Retina (tissue), 1 donor: ENCODE measurements around the gene ZCCHC2.

Source experiments
- DNase-seq: peaks from one replicate; pipeline ENCODE4 v3.0.0-alpha.2; 2016

Gene ZCCHC2

GRCh38 chr18:62522504-62523254, at the start of gene ZCCHC2:
ZCCHC2 (plus strand) TSS chr18:62523025; CDS start chr18:62523425, 400 bp downstream.
- peak; percentile 100 for DNase-seq

GRCh38 chr18:62479574-62479973, 43.3 kb upstream of the ZCCHC2 start:
- no peak for DNase-seq

GRCh38 chr18:62480927-62481326, 41.9 kb upstream of the ZCCHC2 start:
- DNase-seq = no peak

DNA sequence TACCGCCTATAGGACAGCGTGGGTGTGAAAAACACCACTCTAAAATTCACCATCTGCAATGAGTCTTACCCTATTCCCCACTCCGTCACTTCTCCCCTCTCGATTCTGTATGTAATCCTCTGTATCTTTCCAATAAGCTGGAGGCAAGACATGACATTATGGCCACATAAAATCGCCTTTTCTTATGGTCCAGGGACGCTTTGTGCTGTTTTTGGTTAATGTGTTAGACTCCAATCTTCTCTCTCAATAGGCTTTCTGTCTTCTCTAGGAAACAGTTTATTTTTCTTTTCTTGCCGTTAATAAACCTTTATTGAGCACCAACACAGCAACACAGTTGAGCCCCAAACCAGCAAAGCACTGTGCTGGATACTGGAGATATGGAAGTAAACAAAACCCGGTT, 37.9 kb upstream of the ZCCHC2 start:
- DNase-seq = no peak

DNA sequence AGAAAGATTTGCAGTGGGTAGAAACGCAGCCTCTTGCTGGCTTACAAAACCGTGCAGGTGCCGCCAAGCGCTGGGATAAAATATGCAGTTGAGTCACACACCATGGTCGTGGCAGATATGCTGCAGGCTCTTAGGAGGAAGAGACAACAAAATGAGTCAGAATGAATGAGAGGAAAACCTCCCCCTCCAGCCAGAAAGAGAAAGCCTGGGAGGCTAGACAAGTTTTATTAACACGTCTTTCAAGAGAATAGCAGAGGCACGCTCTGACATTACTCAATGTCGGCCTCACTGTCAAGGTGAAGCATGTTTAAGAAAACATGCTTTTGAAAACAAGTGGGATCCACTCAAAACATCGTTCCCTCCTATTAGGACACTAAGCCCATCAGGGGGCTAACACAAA, 37.1 kb upstream of the ZCCHC2 start:
- DNase-seq = no peak

DNA sequence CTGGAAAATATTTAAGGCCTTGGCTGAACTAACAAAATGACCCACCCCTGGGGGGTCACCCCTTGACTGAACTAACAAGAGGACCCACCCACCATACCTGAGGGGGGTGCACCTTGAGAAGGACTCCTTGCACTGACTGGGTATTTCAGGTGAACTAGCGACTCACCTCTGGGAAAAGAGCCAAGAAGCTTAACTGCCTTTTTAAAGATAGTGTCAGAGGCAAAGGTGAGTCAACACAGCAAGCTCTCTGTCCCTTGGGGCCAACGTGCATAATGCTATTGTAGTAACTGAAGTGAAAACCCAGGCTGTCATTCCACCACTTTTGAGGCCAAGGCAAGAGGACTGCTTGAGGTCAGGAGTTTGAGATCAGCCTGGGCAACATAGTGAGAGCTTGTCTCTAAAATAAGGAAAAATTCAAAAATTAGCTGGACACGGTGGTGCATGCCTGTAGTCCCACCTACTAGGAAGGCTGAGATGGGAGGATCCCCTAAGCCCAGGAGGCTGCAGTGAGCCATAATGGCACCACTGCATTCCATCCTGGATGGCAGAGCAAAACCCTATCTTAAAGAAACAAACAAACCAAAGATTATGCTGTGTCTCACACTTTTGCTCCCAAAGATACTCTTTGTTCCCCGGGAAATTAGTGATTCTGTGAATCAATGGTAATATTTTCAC, 36.4 kb upstream of the ZCCHC2 start:
- no peak for DNase-seq

DNA sequence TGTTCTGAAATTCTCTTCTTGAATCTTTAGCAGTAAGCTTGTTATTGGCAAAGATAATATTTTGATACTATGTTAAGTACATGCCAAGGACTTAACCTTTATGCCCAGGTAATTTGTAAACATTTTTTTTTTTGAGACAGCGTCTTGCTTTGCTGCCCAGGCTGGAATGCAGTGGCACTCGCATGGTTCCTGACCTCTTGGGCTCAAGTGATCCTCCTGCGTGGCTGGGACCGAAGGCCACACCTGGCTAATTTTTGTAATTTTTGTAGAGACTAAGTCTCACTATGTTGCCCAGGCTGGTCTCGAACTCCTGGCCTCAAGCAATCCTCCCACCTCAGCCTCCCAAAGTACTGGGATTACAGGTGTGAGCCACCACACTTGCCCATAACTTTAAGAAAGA, 35.7 kb upstream of the ZCCHC2 start:
- DNase-seq = no peak

- no peak for DNase-seq
Measured at GRCh38 chr18:62490967-62491695, 31.7 kb upstream of the ZCCHC2 start.

DNA sequence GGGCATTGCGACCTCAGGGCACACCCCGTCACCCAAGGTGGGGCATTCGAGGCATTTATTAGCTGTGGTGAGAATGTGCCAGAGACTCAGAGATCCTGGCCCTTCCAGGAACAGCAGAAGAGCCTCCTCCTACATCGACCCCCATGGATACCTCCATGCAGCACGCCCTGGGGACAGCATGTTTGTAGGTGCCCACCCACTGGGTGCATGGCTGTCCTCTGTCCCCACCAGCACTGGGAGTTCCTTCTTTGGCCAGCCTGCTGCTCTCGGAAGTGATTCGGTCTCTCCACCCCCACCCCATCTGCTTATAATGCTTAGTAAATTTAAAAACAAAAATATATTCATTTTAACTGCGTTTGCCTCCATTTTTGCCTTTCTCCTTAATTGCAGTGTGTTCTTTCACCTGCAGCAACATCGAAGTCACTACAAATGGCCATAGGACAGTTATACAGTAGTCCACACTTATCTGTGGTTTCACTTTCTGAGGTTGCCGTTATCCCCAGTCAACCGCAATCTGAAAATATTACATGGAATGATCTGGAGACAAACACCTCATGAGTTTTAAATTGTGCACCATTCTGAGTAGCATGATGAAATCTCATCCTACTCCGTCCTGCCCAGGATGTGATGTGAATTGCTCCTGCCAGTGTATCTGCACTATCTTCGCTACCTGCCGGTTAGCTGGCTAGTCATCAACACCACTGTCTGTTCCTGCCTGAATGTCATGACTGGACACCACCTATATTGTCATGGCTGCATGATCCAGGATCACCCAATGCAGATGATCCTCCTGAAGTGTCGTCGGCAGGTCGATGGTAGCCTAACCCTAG, 29.6 kb upstream of the ZCCHC2 start:
- DNase-seq = no peak

DNA sequence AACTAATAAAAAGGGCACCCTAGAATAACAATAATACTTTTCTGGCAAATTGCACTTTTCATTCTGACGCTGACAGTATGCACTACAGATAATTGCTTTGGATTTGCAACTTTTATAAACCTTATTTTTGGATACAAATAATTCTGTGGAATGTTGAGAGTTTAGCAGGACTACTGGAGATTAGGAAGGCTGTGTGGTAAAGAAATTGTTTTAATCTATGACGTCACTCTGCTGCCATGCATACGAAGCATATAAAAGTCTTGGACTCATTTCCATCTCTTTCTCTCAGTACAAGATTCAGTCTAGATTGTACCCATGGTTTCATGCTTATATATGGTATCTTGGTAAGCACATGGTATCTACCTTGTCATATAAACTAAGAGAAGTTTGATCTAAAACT, 28.1 kb upstream of the ZCCHC2 start:
- no peak for DNase-seq

DNA sequence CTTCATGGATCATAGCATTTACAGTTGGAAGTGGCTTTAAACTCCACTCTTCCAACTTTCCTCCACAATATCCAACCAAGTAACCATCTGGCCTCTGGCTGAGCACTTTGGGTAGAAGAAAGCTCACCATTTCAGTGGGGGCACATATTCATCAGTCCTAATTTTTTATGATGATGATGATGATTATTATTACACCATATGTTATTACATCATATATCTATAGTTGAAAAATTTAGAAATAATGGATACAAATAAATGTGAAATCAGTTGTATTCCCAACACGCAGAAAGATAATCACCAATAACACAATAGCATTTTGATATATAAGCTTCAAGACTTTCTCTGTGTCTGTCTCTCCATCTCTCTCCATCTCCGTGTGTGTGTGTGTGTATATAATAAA, 26.6 kb upstream of the ZCCHC2 start:
- no peak for DNase-seq

DNA sequence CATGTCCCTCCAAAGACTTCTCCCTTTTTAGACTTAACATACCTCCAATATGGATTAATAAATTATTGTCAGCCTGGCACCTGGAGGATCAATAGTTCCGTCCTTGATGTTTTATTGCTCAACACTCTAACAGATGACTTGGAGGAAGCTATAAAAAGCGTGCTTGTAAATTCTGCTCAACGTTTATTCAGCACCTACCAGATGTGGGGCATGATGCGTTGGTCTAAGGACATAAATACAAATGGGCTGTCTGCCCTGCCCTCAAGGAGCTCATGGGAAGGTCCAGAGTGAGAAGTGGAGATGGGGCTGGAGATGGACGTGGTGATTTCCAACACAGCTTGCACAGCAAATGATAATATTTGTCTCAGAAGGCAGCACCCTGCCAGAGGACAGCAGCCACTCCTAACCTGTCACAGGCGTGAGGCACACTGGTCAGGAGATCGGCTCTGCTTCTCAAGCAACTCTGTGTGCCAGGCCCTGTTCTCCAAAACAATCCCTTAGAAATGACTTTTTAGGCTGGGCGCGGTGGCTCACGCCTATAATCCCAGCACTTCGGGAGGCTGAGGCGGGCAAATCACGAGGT, 25.5 kb upstream of the ZCCHC2 start:
- DNase-seq = no peak

DNA sequence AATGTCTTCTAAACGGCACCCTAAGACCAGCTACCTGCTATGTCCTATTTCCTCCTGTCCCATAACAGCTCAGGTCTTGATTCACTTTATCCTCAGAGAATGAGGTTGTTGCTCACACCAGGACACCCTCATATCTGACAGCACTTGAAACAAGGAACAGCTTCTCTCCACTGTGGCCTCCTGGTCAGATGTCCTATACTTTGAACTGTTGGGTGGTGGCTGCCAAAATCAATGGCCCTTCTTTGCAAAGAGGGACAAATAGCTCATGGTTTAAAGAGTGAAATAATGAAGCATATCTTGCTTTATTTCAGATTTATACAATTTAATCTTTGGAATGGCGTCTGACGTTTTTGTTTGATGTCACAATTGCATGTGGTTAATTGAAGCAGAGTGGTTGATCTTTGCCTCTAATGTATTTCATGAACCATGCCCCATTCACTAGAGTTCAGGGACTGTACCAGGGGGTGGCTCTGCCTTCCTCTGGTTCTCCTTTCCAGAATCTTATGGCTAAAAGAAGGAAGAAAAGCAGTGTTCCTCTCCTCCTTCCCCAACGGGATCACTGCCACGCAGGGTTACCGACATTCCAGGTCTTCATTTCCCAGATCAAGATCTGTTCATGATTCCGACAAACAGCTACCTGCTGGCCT, 24.1 kb upstream of the ZCCHC2 start:
- DNase-seq = no peak

- DNase-seq = peak; percentile 10
Measured at GRCh38 chr18:62499263-62499650, 23.6 kb upstream of the ZCCHC2 start.

- no peak for DNase-seq
Measured at GRCh38 chr18:62500174-62500573, 22.7 kb upstream of the ZCCHC2 start.

DNA sequence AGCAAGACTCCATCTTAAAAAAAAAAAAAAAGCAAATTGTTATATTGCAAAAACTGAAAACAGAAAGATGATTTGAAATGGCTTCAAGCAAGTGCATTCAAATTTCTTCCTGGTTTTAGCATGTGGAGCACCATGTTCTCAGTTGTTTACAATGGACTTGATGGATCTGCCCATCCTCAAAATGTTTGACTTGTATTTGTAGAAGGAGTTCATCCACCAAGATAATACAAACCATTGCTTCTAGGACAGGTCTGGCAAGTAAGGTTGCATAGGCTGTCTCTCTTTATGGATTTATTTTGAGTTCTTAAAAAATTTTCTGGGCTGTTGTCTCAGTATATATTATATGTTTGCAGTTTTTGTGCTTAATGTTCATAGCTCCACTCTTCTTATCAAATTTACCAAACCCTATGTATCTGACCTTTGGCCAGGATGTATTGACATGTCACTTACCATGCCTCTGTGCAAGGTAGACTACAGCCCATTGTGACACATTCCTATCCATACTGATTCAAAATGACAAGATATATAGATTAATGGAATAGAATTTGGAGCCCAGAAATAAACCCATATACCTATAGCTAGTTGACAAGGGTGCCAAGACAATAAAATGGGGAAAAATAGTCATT, 21.7 kb upstream of the ZCCHC2 start:
- no peak for DNase-seq

DNA sequence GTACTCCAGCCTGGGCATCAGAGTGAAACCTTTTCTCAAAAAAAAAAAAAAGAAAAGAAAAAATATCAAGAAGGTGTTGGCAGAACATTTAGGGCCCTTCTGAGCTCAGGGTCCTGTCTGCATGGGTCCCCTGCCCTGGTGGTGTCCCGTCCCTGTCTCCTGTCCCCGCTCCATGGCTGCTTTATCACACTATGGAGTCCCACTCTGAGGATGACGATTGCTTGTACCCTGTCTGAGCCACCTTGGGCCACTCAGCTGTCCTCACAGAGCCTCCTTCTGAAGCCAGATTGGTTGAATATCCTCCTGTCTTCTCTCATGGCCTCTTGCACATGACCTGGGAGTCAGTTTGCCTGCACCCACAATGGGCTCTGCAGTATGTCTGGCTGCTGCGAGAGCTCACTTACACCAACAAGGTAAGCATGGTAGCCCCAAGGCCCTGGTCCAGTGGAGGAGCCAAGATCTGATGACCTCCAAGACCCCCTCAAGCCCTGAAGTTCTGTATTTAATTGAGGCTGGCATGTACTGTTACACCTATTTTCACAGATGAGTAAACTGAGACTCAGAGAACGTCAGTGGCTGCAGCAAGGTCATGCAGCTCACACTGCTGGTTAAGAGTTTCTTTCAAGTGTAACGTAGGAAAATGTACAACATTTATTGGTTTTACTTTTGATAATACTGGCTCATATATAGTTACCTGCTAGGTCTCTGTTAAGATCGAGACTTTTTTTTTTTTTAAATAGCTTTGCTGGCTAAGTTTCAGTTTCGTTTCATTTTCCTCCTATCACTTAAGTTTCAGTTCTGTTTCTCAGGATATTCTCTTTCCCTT, 16.9 kb upstream of the ZCCHC2 start:
- no peak for DNase-seq

DNA sequence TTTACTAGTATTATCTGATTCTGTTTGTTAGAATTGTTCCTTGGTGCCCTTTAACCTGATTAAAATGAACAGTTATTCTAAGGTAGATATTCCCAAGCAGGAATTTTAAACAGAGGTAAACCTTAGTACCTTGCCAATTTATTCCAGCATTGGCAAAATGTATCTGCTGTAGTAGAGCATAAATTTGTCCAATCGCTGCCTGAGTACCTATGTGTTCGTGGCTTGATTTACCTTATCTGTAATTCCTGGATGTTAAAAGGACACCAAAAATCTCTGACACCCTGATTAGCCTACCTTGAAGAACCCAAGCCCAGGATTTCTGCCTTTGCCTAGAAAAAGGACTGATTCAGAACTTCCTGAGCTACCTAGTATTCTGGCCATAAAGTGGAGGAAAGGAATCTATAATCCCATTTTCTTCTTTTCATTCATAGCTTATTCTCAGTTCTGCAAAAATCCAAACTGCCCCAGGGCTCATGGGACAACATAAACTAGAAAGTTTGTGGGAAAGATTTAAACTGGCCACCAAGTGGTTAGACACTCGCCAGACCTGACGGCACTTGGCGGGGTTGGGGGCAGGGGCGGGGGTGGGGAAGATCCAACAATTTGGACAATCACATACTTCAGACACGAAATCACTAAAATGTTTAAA, 16.2 kb upstream of the ZCCHC2 start:
- DNase-seq = no peak

GRCh38 chr18:62509779-62510178, 13.0 kb upstream of the ZCCHC2 start:
- no peak for DNase-seq

DNA sequence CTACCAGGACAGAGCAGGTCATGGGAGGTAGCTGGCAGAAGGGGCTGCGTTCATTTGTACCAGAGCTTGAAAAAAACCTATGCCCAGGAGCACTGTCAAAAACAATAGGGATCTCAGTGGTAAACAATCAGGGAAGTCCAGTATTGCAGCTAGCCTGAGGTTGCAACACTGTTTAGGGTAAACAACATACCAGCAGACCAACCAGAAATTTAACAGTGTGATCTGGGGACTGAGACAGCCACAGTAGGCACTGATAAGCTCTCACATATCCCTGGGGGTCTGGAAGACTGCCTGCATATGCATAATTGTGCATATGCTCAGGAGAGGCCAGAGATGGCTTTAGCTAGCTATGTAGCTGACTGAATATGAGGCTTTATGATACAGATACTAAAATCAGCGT, 12.0 kb upstream of the ZCCHC2 start:
- DNase-seq = no peak
